Measurements from ENCODE around the gene HSD17B11. TPM values are rescaled to one million over a fixed set of nuclear protein-coding genes. Genes with fewer than 3 reads are reported as not detected.
"Not testable (repeated sequence)": the region's sequence is repeated elsewhere in the genome, so short reads cannot be mapped to it uniquely, and the experiment has no call there.

HSD17B11 gene
- total RNA-seq, 2 donors from 2014 or later = 18.3 to 22.7 TPM

GRCh38 chr4:87399148-87399547 is 8.2 kb upstream of the HSD17B11 start:
- WGBS, 2 experiments (ENCODE audit: insufficient coverage in 1 of 2, insufficient read length in 1 of 2) = 83 to 92% methylated on average over 1 to 3 of the region's 3 CpGs
- peak; percentile 57 for DNase-seq
- Mint-ChIP-seq H3K4me1 (no peaks in the 10 kb centered on the region), H3K27ac (no peak overlapping the region), H3K4me3 (no peak overlapping the region), H3K9me3 (peaks cover 13% of the 10 kb centered on the region), H3K36me3 (ENCODE audit: low read depth) (no peaks in the 10 kb centered on the region), H3K27me3 (ENCODE audit: insufficient read depth) (no peaks in the 10 kb centered on the region)
- no peak overlapping the region for H3K27ac ChIP-seq (ENCODE audit: low read depth, low read length)
- no peak overlapping the region for H3K4me3 ChIP-seq (ENCODE audit: low read length)
- no peak for TF ChIP-seq CTCF (conservative IDR thresholded peaks at IDR 0.05)
- H3K9ac ChIP-seq (ENCODE audit: extremely low read depth, low read length, poor library complexity, severe bottlenecking) = no peak overlapping the region
- no peaks in the 10 kb centered on the region for H3K36me3 ChIP-seq (ENCODE audit: control insufficient read depth, insufficient read depth, low read length)
- H3K27me3 ChIP-seq (ENCODE audit: control insufficient read depth, insufficient read depth, low read length, poor library complexity, severe bottlenecking) = no peaks in the 10 kb centered on the region
- H3K4me1 ChIP-seq (ENCODE audit: control insufficient read depth, insufficient read depth, low read length) = no peaks in the 10 kb centered on the region
- H3K9me3 ChIP-seq (ENCODE audit: control insufficient read depth, low read length) = peaks cover 19% of the 10 kb centered on the region

GRCh38 chr4:87395851-87396250 is 4.9 kb upstream of the HSD17B11 start:
- H3K36me3 Mint-ChIP-seq (ENCODE audit: low read depth); H3K4me3 ChIP-seq (ENCODE audit: low read length); H3K9ac ChIP-seq (ENCODE audit: extremely low read depth, low read length, poor library complexity, severe bottlenecking); H3K4me3 Mint-ChIP-seq; H3K9me3 ChIP-seq (ENCODE audit: control insufficient read depth, low read length); H3K27me3 Mint-ChIP-seq (ENCODE audit: insufficient read depth); H3K36me3 ChIP-seq (ENCODE audit: control insufficient read depth, insufficient read depth, low read length); DNase-seq; H3K27me3 ChIP-seq (ENCODE audit: control insufficient read depth, insufficient read depth, low read length, poor library complexity, severe bottlenecking); H3K4me1 ChIP-seq (ENCODE audit: control insufficient read depth, insufficient read depth, low read length); H3K27ac Mint-ChIP-seq; H3K4me1 Mint-ChIP-seq; H3K27ac ChIP-seq (ENCODE audit: low read depth, low read length); H3K9me3 Mint-ChIP-seq: not testable (repeated sequence)
- 93% methylated on average over 20 of the region's 20 CpGs; no CpG with 5 or more reads in 1 of the 2 experiments for WGBS, 2 experiments (ENCODE audit: insufficient coverage in 1 of 2, insufficient read length in 1 of 2)

- not testable (repeated sequence) for H3K4me1 Mint-ChIP-seq; H3K4me3 Mint-ChIP-seq; H3K27ac Mint-ChIP-seq; H3K27me3 Mint-ChIP-seq (ENCODE audit: insufficient read depth); H3K9me3 Mint-ChIP-seq; H3K9ac ChIP-seq (ENCODE audit: extremely low read depth, low read length, poor library complexity, severe bottlenecking); H3K9me3 ChIP-seq (ENCODE audit: control insufficient read depth, low read length); H3K36me3 Mint-ChIP-seq (ENCODE audit: low read depth); DNase-seq; H3K27ac ChIP-seq (ENCODE audit: low read depth, low read length); H3K36me3 ChIP-seq (ENCODE audit: control insufficient read depth, insufficient read depth, low read length); H3K4me1 ChIP-seq (ENCODE audit: control insufficient read depth, insufficient read depth, low read length); H3K27me3 ChIP-seq (ENCODE audit: control insufficient read depth, insufficient read depth, low read length, poor library complexity, severe bottlenecking); H3K4me3 ChIP-seq (ENCODE audit: low read length)
- 96 to 99% methylated on average over 16 to 23 of the region's 23 CpGs for WGBS, 2 experiments (ENCODE audit: insufficient coverage in 1 of 2, insufficient read length in 1 of 2)
Measured at GRCh38 chr4:87395073-87395472, 4.1 kb upstream of the HSD17B11 start.

GRCh38 chr4:87392183-87392582 is 1.2 kb upstream of the HSD17B11 start:
- Mint-ChIP-seq H3K9me3 (peaks cover 17% of the 10 kb centered on the region), H3K27me3 (ENCODE audit: insufficient read depth) (no peaks in the 10 kb centered on the region)
- WGBS, 2 experiments (ENCODE audit: insufficient coverage in 1 of 2, insufficient read length in 1 of 2) = 100% methylated on average over 3 of the region's 3 CpGs; no CpG with 5 or more reads in 1 of the 2 experiments

More at GRCh38 chr4:87392183-87392582, 1.2 kb upstream of the HSD17B11 start:
- no peaks in the 10 kb centered on the region for H3K27me3 ChIP-seq (ENCODE audit: control insufficient read depth, insufficient read depth, low read length, poor library complexity, severe bottlenecking)
- H3K9me3 ChIP-seq (ENCODE audit: control insufficient read depth, low read length) = peaks cover 7% of the 10 kb centered on the region
- no peak overlapping the region for H3K9ac ChIP-seq (ENCODE audit: extremely low read depth, low read length, poor library complexity, severe bottlenecking)
- peaks cover 19% of the 10 kb centered on the region for H3K36me3 Mint-ChIP-seq (ENCODE audit: low read depth)
- DNase-seq = no peak
- H3K27ac ChIP-seq (ENCODE audit: low read depth, low read length) = no peak overlapping the region
- H3K4me1 Mint-ChIP-seq = peaks cover 3% of the 10 kb centered on the region
- TF ChIP-seq CTCF (conservative IDR thresholded peaks at IDR 0.05) = no peak
- no peak overlapping the region for H3K4me3 Mint-ChIP-seq
- no peak overlapping the region for H3K27ac Mint-ChIP-seq
- no peaks in the 10 kb centered on the region for H3K36me3 ChIP-seq (ENCODE audit: control insufficient read depth, insufficient read depth, low read length)
- no peaks in the 10 kb centered on the region for H3K4me1 ChIP-seq (ENCODE audit: control insufficient read depth, insufficient read depth, low read length)
- no peak overlapping the region for H3K4me3 ChIP-seq (ENCODE audit: low read length)

Data from endodermal cell (in vitro differentiated cells).